Cardiac ventricle fibroblast (primary cell): Measurements from ENCODE around the gene COA7. TPM values are rescaled to one million over a fixed set of nuclear protein-coding genes. Genes with fewer than 3 reads are reported as not detected.

Experiments
- total RNA-seq: library from RNA; depleted of rRNA; stranded (reverse); fragments of >200 nt; gene quantifications from 2 replicates; pipeline ENCODE4 v1.2.3, GENCODE V29; 2015

The COA7 gene
- 12.0 and 12.8 TPM in 2 replicates for total RNA-seq

GRCh38 chr1:52697795-52698674 lies at the start of gene COA7:
Gene COA7, minus strand, starts transcription at chr1:52698347. Its CDS starts 21 bp downstream, at chr1:52698326.

GRCh38 chr1:52726265-52727113 lies 28.3 kb upstream of the COA7 start, which contains the start of gene ZYG11B:
Gene ZYG11B, plus strand, starts transcription at chr1:52726453. Its CDS starts 201 bp downstream, at chr1:52726654.

Other genes starting within 250 kb of the COA7 start
- 14.5 and 18.3 TPM in 2 replicates for gene TUT4, start 145.3 kb downstream of the COA7 start, total RNA-seq
- 21.6 and 31.8 TPM in 2 replicates for gene GPX7, start 96.0 kb downstream of the COA7 start, total RNA-seq
- gene SHISAL2A, start 65.2 kb downstream of the COA7 start, total RNA-seq, result not detected in 2 replicates
- gene ZYG11B, start 28.1 kb upstream of the COA7 start, total RNA-seq, result 22.2 and 28.5 TPM in 2 replicates
- 0.06 and 0.78 TPM in 2 replicates for gene ZYG11A, start 144.4 kb upstream of the COA7 start, total RNA-seq
- gene ECHDC2, start 223.4 kb upstream of the COA7 start, total RNA-seq, result 14.5 and 23.0 TPM in 2 replicates
- gene SCP2, start 228.9 kb upstream of the COA7 start, total RNA-seq, result 113 and 145 TPM in 2 replicates